HG03460 (cell line): ENCODE results near the gene IQCK.
"Not testable (repeated sequence)": the region's sequence is repeated elsewhere in the genome, so short reads cannot be mapped to it uniquely, and the experiment has no call there.

Experiments used
- ATAC-seq: cut with Tn5 transposase; IDR thresholded peaks from one replicate; pipeline ENCODE4 v1.9.1; 2021; ENCODE audit not compliant: unreplicated experiment

IQCK gene

GRCh38 chr16:19717741-19718623 is at the start of gene IQCK, which contains the start of gene KNOP1:
Gene IQCK, plus strand, starts transcription at chr16:19718271. Its CDS starts 36 bp downstream, at chr16:19718307.
Gene KNOP1, minus strand, starts transcription at chr16:19718227. Its CDS starts 3,192 bp downstream, at chr16:19715035.
- peak; percentile 93 for ATAC-seq

- ATAC-seq = no peak
Observed at GRCh38 chr16:19672378-19672777, 45.7 kb upstream of the IQCK start.

GRCh38 chr16:19674485-19674884 is 43.6 kb upstream of the IQCK start:
- ATAC-seq = no peak

GRCh38 chr16:19677402-19677801 is 40.7 kb upstream of the IQCK start:
- ATAC-seq = no peak

- no peak for ATAC-seq
Observed at GRCh38 chr16:19678804-19679203, 39.3 kb upstream of the IQCK start.

GRCh38 chr16:19679281-19679680 is 38.8 kb upstream of the IQCK start:
- ATAC-seq = not testable (repeated sequence)

GRCh38 chr16:19680881-19681340 is 37.2 kb upstream of the IQCK start:
- ATAC-seq = no peak

GRCh38 chr16:19681637-19682036 is 36.4 kb upstream of the IQCK start:
- ATAC-seq = no peak

- no peak for ATAC-seq
Observed at GRCh38 chr16:19683453-19684236, 34.4 kb upstream of the IQCK start.

- no peak for ATAC-seq
Observed at GRCh38 chr16:19685176-19685575, 32.9 kb upstream of the IQCK start.

- ATAC-seq = no peak
Observed at GRCh38 chr16:19687279-19687678, 30.8 kb upstream of the IQCK start.

- no peak for ATAC-seq
Observed at GRCh38 chr16:19688396-19689024, 29.6 kb upstream of the IQCK start.

- no peak for ATAC-seq
Observed at GRCh38 chr16:19689342-19689741, 28.7 kb upstream of the IQCK start.

GRCh38 chr16:19690196-19690595 is 27.9 kb upstream of the IQCK start:
- no peak for ATAC-seq

- ATAC-seq = no peak
Observed at GRCh38 chr16:19691161-19691711, 26.8 kb upstream of the IQCK start.

GRCh38 chr16:19694989-19695388 is 23.1 kb upstream of the IQCK start:
- no peak for ATAC-seq

GRCh38 chr16:19696328-19696727 is 21.7 kb upstream of the IQCK start:
- ATAC-seq = no peak

- no peak for ATAC-seq
Observed at GRCh38 chr16:19696961-19697360, 21.1 kb upstream of the IQCK start.

GRCh38 chr16:19697756-19698318 is 20.2 kb upstream of the IQCK start:
- ATAC-seq = no peak
